GM19455 (cell line): ENCODE measurements around the gene ADAD2.

Source experiments
- ATAC-seq: cut with Tn5 transposase; IDR thresholded peaks from one replicate; pipeline ENCODE4 v1.9.1; 2021; ENCODE audit not compliant: unreplicated experiment

Gene ADAD2

GRCh38 chr16:84244728-84245127 lies 53.8 kb downstream of the ADAD2 start:
- no peak for ATAC-seq

- no peak for ATAC-seq
Observed at GRCh38 chr16:84245956-84246678, 55.2 kb downstream of the ADAD2 start.

GRCh38 chr16:84246679-84247077 lies 55.7 kb downstream of the ADAD2 start:
- ATAC-seq = no peak
